Measurements from ENCODE around the gene XKR7.
A peak's percentile ranks its signal among the peaks of the same experiment; 100 is the strongest.
"Not testable (repeated sequence)": the region's sequence is repeated elsewhere in the genome, so short reads cannot be mapped to it uniquely, and the experiment has no call there.

XKR7 gene

GRCh38 chr20:31967830-31968249 lies at the start of gene XKR7:
Gene XKR7 (plus strand): TSS chr20:31968151. CDS start chr20:31968176, 25 bp downstream.
- Histone ChIP-seq H3K4me1 (ENCODE audit: control insufficient read depth, insufficient read depth, low read length) (peaks cover 8% of the 10 kb centered on the region; the same call in 1 of the 2 replicates), H3K36me3 (ENCODE audit: control insufficient read depth, insufficient read depth, low read length) (no peaks in the 10 kb centered on the region), H3K27ac (ENCODE audit: low read depth, low read length) (no peak within 1 kb of the TSS), H3K9me3 (ENCODE audit: control insufficient read depth, insufficient read depth, low read depth, low read length) (no peaks in the 10 kb centered on the region), H3K9ac (ENCODE audit: low read length) (no peak within 1 kb of the TSS), H3K27me3 (ENCODE audit: control insufficient read depth, insufficient read depth, low read length) (peaks cover 76% of the 10 kb centered on the region), H3K4me3 (ENCODE audit: low read depth, low read length) (peak within 1 kb of the TSS; percentile 55)

- no peaks in the 10 kb centered on the region for H3K36me3 ChIP-seq (ENCODE audit: control insufficient read depth, insufficient read depth, low read length)
- H3K27me3 ChIP-seq (ENCODE audit: control insufficient read depth, insufficient read depth, low read length) = no peaks in the 10 kb centered on the region
- H3K9me3 ChIP-seq (ENCODE audit: control insufficient read depth, insufficient read depth, low read depth, low read length) = no peaks in the 10 kb centered on the region; the same call in 1 of the 2 replicates
- H3K4me3 ChIP-seq (ENCODE audit: low read depth, low read length) = no peak overlapping the region
- no peak overlapping the region for H3K27ac ChIP-seq (ENCODE audit: low read depth, low read length)
- peaks cover 27% of the 10 kb centered on the region for H3K4me1 ChIP-seq (ENCODE audit: control insufficient read depth, insufficient read depth, low read length)
- no peak overlapping the region for H3K9ac ChIP-seq (ENCODE audit: low read length)
These were observed 49.4 kb upstream of the XKR7 start for GRCh38 chr20:31918466-31919105.

GRCh38 chr20:31919410-31920155 lies 48.4 kb upstream of the XKR7 start:
- no peaks in the 10 kb centered on the region for H3K36me3 ChIP-seq (ENCODE audit: control insufficient read depth, insufficient read depth, low read length)
- no peak overlapping the region for H3K4me3 ChIP-seq (ENCODE audit: low read depth, low read length)
- H3K27me3 ChIP-seq (ENCODE audit: control insufficient read depth, insufficient read depth, low read length) = no peaks in the 10 kb centered on the region
- peaks cover 23% of the 10 kb centered on the region for H3K4me1 ChIP-seq (ENCODE audit: control insufficient read depth, insufficient read depth, low read length)
- H3K9me3 ChIP-seq (ENCODE audit: control insufficient read depth, insufficient read depth, low read depth, low read length) = no peaks in the 10 kb centered on the region; the same call in 1 of the 2 replicates
- no peak overlapping the region for H3K9ac ChIP-seq (ENCODE audit: low read length)
- H3K27ac ChIP-seq (ENCODE audit: low read depth, low read length) = no peak overlapping the region

- Histone ChIP-seq H3K9ac (ENCODE audit: low read length) (no peak overlapping the region), H3K27ac (ENCODE audit: low read depth, low read length) (no peak overlapping the region), H3K4me1 (ENCODE audit: control insufficient read depth, insufficient read depth, low read length) (peaks cover 23% of the 10 kb centered on the region), H3K4me3 (ENCODE audit: low read depth, low read length) (no peak overlapping the region), H3K9me3 (ENCODE audit: control insufficient read depth, insufficient read depth, low read depth, low read length) (no peaks in the 10 kb centered on the region; the same call in 1 of the 2 replicates), H3K36me3 (ENCODE audit: control insufficient read depth, insufficient read depth, low read length) (no peaks in the 10 kb centered on the region), H3K27me3 (ENCODE audit: control insufficient read depth, insufficient read depth, low read length) (no peaks in the 10 kb centered on the region)
These were observed 47.6 kb upstream of the XKR7 start for GRCh38 chr20:31920275-31920855.

- H3K9me3 ChIP-seq (ENCODE audit: control insufficient read depth, insufficient read depth, low read depth, low read length); H3K27me3 ChIP-seq (ENCODE audit: control insufficient read depth, insufficient read depth, low read length); H3K36me3 ChIP-seq (ENCODE audit: control insufficient read depth, insufficient read depth, low read length); H3K9ac ChIP-seq (ENCODE audit: low read length); H3K27ac ChIP-seq (ENCODE audit: low read depth, low read length); H3K4me3 ChIP-seq (ENCODE audit: low read depth, low read length): not testable (repeated sequence)
- H3K4me1 ChIP-seq (ENCODE audit: control insufficient read depth, insufficient read depth, low read length) = peaks cover 23% of the 10 kb centered on the region
These were observed 46.5 kb upstream of the XKR7 start for GRCh38 chr20:31921480-31921879.

GRCh38 chr20:31922181-31922580 lies 45.8 kb upstream of the XKR7 start:
- Histone ChIP-seq H3K27ac (ENCODE audit: low read depth, low read length) (no peak overlapping the region), H3K4me3 (ENCODE audit: low read depth, low read length) (no peak overlapping the region), H3K36me3 (ENCODE audit: control insufficient read depth, insufficient read depth, low read length) (no peaks in the 10 kb centered on the region), H3K9ac (ENCODE audit: low read length) (no peak overlapping the region), H3K9me3 (ENCODE audit: control insufficient read depth, insufficient read depth, low read depth, low read length) (no peaks in the 10 kb centered on the region; the same call in 1 of the 2 replicates), H3K27me3 (ENCODE audit: control insufficient read depth, insufficient read depth, low read length) (no peaks in the 10 kb centered on the region), H3K4me1 (ENCODE audit: control insufficient read depth, insufficient read depth, low read length) (peaks cover 23% of the 10 kb centered on the region)

- Histone ChIP-seq H3K9ac (ENCODE audit: low read length) (no peak overlapping the region), H3K27me3 (ENCODE audit: control insufficient read depth, insufficient read depth, low read length) (no peaks in the 10 kb centered on the region), H3K9me3 (ENCODE audit: control insufficient read depth, insufficient read depth, low read depth, low read length) (no peaks in the 10 kb centered on the region), H3K27ac (ENCODE audit: low read depth, low read length) (no peak overlapping the region), H3K4me3 (ENCODE audit: low read depth, low read length) (no peak overlapping the region), H3K36me3 (ENCODE audit: control insufficient read depth, insufficient read depth, low read length) (no peaks in the 10 kb centered on the region), H3K4me1 (ENCODE audit: control insufficient read depth, insufficient read depth, low read length) (peaks cover 23% of the 10 kb centered on the region)
These were observed 45.4 kb upstream of the XKR7 start for GRCh38 chr20:31922588-31922987.

GRCh38 chr20:31923388-31924331 lies 44.3 kb upstream of the XKR7 start:
- Histone ChIP-seq H3K9ac (ENCODE audit: low read length) (no peak overlapping the region), H3K4me3 (ENCODE audit: low read depth, low read length) (no peak overlapping the region), H3K4me1 (ENCODE audit: control insufficient read depth, insufficient read depth, low read length) (peaks cover 23% of the 10 kb centered on the region), H3K36me3 (ENCODE audit: control insufficient read depth, insufficient read depth, low read length) (no peaks in the 10 kb centered on the region), H3K9me3 (ENCODE audit: control insufficient read depth, insufficient read depth, low read depth, low read length) (no peaks in the 10 kb centered on the region), H3K27ac (ENCODE audit: low read depth, low read length) (no peak overlapping the region), H3K27me3 (ENCODE audit: control insufficient read depth, insufficient read depth, low read length) (no peaks in the 10 kb centered on the region)

- Histone ChIP-seq H3K9ac (ENCODE audit: low read length) (no peak overlapping the region), H3K27ac (ENCODE audit: low read depth, low read length) (no peak overlapping the region), H3K27me3 (ENCODE audit: control insufficient read depth, insufficient read depth, low read length) (no peaks in the 10 kb centered on the region), H3K4me1 (ENCODE audit: control insufficient read depth, insufficient read depth, low read length) (peaks cover 18% of the 10 kb centered on the region), H3K4me3 (ENCODE audit: low read depth, low read length) (no peak overlapping the region), H3K36me3 (ENCODE audit: control insufficient read depth, insufficient read depth, low read length) (no peaks in the 10 kb centered on the region), H3K9me3 (ENCODE audit: control insufficient read depth, insufficient read depth, low read depth, low read length) (no peaks in the 10 kb centered on the region)
These were observed 43.4 kb upstream of the XKR7 start for GRCh38 chr20:31924561-31924960.

- no peaks in the 10 kb centered on the region for H3K27me3 ChIP-seq (ENCODE audit: control insufficient read depth, insufficient read depth, low read length)
- H3K36me3 ChIP-seq (ENCODE audit: control insufficient read depth, insufficient read depth, low read length) = no peaks in the 10 kb centered on the region
- no peak overlapping the region for H3K27ac ChIP-seq (ENCODE audit: low read depth, low read length)
- H3K4me1 ChIP-seq (ENCODE audit: control insufficient read depth, insufficient read depth, low read length) = peaks cover 9% of the 10 kb centered on the region; the same call in 1 of the 2 replicates
- no peak overlapping the region for H3K9ac ChIP-seq (ENCODE audit: low read length)
- H3K9me3 ChIP-seq (ENCODE audit: control insufficient read depth, insufficient read depth, low read depth, low read length) = no peaks in the 10 kb centered on the region
- H3K4me3 ChIP-seq (ENCODE audit: low read depth, low read length) = no peak overlapping the region
These were observed 42.3 kb upstream of the XKR7 start for GRCh38 chr20:31925631-31926030.

Data from HUES6 (cell line).